ENCODE measurements around the gene YJU2.

DNA sequence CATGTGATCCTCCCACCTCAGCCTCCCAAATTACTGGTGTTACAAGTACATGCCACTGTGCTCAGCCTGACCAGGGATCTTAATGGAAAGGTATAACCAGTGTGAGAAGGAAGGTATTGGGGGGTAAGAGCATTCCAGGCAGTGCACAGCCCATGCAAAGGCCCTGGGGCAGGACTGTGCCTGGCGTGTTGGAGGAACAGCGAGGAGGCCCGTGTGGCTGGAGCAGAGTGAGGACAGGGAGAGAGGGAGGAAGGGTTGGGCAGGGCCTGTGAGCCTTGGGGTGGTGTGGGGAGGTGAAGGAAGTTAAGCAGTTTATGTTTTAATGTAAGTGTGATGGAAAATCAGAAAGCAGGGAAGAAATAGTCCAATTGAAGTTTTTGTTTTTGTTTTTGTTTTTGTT, 53.7 kb downstream of the YJU2 start:
- TF ChIP-seq GATA2 (IDR thresholded peaks at IDR 0.05; ENCODE audit: low read depth, low read length) = no peak
- no peak for TF ChIP-seq GATA3 (IDR thresholded peaks at IDR 0.05; ENCODE audit: low read depth, low read length)
